Thyroid gland (tissue), 4 donors: ENCODE measurements around the gene CTNNBL1.

ENCODE experiments used
- POLR2A ChIP-seq, 2 donors: fragments of 450-650 bp; IDR thresholded peaks; one replicate each; pipeline ENCODE4 v1.6.1; 2017; ENCODE audit warnings: antibody characterized with exemption in 2 of 2, mild to moderate bottlenecking in 2 of 2, moderate library complexity in 1 of 2
- TF ChIP-seq, protein P1 (sequence below), 6 experiments: fragments of 200-600 bp in 3 of 6; fragments of 450-650 bp in 3 of 6; sonication (generic) in 3 of 6; IDR thresholded peaks; one replicate each; pipeline ENCODE4 v1.5.1; 2016 to 2019; ENCODE audit warnings: antibody characterized with exemption in 6 of 6, mild to moderate bottlenecking in 2 of 6, inconsistent platforms in 1 of 6, moderate library complexity in 1 of 6

DNA sequence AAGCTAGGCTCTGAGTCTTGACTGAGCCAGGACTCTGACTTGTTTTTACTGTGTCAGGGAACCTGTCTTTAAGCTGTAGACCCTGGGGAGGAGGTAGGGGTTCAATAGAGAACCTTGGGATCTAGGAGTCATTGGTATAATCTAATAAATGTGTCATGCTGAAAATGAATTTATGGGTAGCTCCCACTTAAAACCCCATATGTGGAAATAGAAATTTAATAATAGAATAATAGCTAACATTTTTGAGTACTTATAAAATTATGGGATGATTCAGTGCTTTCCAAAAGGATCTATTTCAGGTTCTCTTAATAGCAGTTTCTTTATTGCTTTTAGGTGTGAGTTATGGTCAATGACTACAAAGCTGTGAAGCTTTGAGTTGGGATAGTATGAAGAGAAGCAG lies 41.7 kb downstream of the CTNNBL1 start:
- TF ChIP-seq, protein P1, sequence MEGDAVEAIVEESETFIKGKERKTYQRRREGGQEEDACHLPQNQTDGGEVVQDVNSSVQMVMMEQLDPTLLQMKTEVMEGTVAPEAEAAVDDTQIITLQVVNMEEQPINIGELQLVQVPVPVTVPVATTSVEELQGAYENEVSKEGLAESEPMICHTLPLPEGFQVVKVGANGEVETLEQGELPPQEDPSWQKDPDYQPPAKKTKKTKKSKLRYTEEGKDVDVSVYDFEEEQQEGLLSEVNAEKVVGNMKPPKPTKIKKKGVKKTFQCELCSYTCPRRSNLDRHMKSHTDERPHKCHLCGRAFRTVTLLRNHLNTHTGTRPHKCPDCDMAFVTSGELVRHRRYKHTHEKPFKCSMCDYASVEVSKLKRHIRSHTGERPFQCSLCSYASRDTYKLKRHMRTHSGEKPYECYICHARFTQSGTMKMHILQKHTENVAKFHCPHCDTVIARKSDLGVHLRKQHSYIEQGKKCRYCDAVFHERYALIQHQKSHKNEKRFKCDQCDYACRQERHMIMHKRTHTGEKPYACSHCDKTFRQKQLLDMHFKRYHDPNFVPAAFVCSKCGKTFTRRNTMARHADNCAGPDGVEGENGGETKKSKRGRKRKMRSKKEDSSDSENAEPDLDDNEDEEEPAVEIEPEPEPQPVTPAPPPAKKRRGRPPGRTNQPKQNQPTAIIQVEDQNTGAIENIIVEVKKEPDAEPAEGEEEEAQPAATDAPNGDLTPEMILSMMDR (IDR thresholded peaks at IDR 0.05) = no peak
- no peak for TF ChIP-seq POLR2A (IDR thresholded peaks at IDR 0.05)
